ENCODE measurements around the gene TSPAN18. TPM values are rescaled to one million over a fixed set of nuclear protein-coding genes. Genes with fewer than 3 reads are reported as not detected.

The TSPAN18 gene
- total RNA-seq, 2 donors from 2014 or later, result 2.0 to 7.7 TPM

DNA sequence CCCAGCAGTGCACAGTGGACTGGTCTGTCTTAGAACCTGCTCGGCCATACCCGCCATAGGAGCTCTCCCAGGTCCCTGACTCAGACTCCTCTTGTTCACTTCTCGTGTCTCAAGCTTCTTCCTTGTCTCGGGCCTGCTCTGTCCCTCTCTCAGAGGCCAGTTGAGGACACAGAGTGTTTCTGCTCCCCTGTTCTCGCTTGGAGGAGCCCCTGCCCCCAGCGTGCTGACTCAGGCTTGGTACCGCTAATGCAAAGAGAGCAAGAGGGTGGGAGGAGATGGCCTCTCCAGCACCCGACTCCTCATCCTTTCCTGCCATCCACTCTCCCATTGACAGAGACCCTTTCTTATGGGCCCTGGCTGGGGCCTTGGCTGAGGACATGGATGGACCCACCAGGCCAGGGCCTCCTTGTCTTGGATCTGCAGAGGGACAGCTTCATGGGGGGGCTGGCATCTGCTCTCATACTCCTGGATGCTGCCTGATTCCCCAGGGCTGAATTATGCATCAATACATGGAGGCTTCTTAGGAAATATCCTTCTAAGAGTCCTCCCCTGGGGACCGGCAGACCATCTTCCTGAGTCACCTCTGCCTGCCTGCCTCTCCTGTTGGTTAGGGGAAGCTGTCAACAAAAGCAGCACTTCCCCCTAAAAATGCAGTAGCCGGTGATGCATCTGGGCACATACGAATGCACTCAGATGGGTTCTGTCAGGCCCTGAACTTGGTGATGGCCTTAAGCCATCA, 15.9 kb downstream of the TSPAN18 start:
- Histone ChIP-seq H3K9me3 (no peaks in the 10 kb centered on the region), H3K4me1 (ENCODE audit: control insufficient read depth in 1 of 2, low read depth in 2 of 2) (peaks cover 0 to 11% of the 10 kb centered on the region in 2 donors), H3K4me3 (no peak overlapping the region), H3K36me3 (no peaks in the 10 kb centered on the region), H3K27ac (no peak overlapping the region), H3K27me3 (replicated peaks; ENCODE audit: insufficient read depth) (no peaks in the 10 kb centered on the region)
- TF ChIP-seq, protein P1, sequence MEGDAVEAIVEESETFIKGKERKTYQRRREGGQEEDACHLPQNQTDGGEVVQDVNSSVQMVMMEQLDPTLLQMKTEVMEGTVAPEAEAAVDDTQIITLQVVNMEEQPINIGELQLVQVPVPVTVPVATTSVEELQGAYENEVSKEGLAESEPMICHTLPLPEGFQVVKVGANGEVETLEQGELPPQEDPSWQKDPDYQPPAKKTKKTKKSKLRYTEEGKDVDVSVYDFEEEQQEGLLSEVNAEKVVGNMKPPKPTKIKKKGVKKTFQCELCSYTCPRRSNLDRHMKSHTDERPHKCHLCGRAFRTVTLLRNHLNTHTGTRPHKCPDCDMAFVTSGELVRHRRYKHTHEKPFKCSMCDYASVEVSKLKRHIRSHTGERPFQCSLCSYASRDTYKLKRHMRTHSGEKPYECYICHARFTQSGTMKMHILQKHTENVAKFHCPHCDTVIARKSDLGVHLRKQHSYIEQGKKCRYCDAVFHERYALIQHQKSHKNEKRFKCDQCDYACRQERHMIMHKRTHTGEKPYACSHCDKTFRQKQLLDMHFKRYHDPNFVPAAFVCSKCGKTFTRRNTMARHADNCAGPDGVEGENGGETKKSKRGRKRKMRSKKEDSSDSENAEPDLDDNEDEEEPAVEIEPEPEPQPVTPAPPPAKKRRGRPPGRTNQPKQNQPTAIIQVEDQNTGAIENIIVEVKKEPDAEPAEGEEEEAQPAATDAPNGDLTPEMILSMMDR (IDR thresholded peaks at IDR 0.05), result no peak
- DNase-seq (ENCODE audit: low spot score), result no peak
- ATAC-seq (ENCODE audit: insufficient number of reproducible peaks, low FRiP score, low read depth), result no peak

GRCh38 chr11:44743326-44743725, 16.6 kb downstream of the TSPAN18 start:
- H3K27me3 ChIP-seq (replicated peaks; ENCODE audit: insufficient read depth), result no peaks in the 10 kb centered on the region
- DNase-seq (ENCODE audit: low spot score), result no peak

DNA sequence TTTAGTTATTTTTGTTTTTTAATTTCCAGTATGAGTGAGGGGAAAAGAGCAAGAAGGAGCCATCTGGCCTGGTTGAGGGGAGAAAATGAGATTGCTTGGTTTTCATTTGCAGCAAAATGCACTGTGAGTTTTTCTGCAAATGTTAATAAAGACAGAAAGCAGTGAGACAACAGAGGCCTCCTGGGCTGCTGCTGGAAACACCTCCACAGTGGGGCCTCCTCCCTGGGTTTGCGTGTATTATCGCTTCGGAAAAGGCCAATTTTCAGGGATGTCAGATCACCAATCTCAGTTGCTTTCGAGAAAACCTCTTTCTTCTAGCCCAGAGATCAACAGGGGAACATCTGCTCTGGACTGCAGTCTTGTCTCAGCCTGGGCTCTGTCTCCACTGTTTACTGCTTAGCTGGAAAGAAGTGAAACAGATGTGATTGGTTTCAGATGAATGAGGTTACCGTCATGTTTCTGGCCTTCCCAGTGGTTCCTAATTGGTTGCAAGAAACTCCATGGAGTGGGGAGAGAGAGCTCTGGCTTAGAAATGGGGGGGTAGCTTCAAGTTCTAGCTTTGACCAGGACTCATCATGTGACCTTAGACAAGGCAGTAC, 17.3 kb downstream of the TSPAN18 start:
- TF ChIP-seq, protein P1 (IDR thresholded peaks at IDR 0.05), result no peak
- Histone ChIP-seq H3K9me3 (no peaks in the 10 kb centered on the region), H3K4me3 (no peak overlapping the region), H3K4me1 (ENCODE audit: control insufficient read depth in 1 of 2, low read depth in 2 of 2) (peaks cover 0 to 12% of the 10 kb centered on the region in 2 donors), H3K27me3 (replicated peaks; ENCODE audit: insufficient read depth) (no peaks in the 10 kb centered on the region), H3K27ac (no peak overlapping the region), H3K36me3 (no peaks in the 10 kb centered on the region)
- ATAC-seq (ENCODE audit: insufficient number of reproducible peaks, low FRiP score, low read depth), result no peak
- DNase-seq (ENCODE audit: low spot score), result no peak

More at GRCh38 chr11:44743326-44743725, 16.6 kb downstream of the TSPAN18 start:
- no peaks in the 10 kb centered on the region for H3K36me3 ChIP-seq
- TF ChIP-seq, protein P1 (IDR thresholded peaks at IDR 0.05), result no peak
- H3K27ac ChIP-seq, result no peak overlapping the region
- ATAC-seq (ENCODE audit: insufficient number of reproducible peaks, low FRiP score, low read depth), result no peak
- no peaks in the 10 kb centered on the region for H3K9me3 ChIP-seq
- no peak overlapping the region for H3K4me3 ChIP-seq
- peaks cover 0 to 12% of the 10 kb centered on the region in 2 donors for H3K4me1 ChIP-seq (ENCODE audit: control insufficient read depth in 1 of 2, low read depth in 2 of 2)

GRCh38 chr11:44746894-44747293, 20.1 kb downstream of the TSPAN18 start:
- Histone ChIP-seq H3K27me3 (replicated peaks; ENCODE audit: insufficient read depth) (no peaks in the 10 kb centered on the region), H3K4me3 (no peak overlapping the region), H3K9me3 (no peaks in the 10 kb centered on the region), H3K36me3 (no peaks in the 10 kb centered on the region), H3K4me1 (ENCODE audit: control insufficient read depth in 1 of 2, low read depth in 2 of 2) (peaks cover 8 to 27% of the 10 kb centered on the region in 2 donors), H3K27ac (no peak overlapping the region)
- ATAC-seq (ENCODE audit: insufficient number of reproducible peaks, low FRiP score, low read depth) (no peak), DNase-seq (ENCODE audit: low spot score) (no peak)
- TF ChIP-seq, protein P1 (IDR thresholded peaks at IDR 0.05), result no peak

DNA sequence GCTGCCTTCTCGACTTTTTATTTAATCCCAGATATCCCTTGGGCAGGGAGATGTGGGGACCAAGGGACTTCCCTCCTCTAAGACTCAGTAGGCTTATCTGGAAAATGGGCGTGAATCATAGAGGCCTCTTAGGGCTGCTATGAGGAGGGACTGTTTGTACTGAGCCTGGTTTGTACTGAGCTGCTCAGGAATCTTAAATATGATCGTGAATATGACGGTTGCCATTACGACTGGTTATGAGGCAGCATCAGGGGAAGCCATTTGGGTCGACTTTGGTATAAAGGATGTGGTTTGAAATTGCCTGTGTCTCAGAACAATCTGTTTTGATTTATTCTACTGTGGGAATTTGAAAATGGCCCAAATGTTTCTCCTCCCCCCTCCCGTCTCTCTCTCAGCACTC, 20.6 kb downstream of the TSPAN18 start:
- Histone ChIP-seq H3K27ac (no peak overlapping the region), H3K36me3 (no peaks in the 10 kb centered on the region), H3K4me1 (ENCODE audit: control insufficient read depth in 1 of 2, low read depth in 2 of 2) (peaks cover 9 to 31% of the 10 kb centered on the region in 2 donors), H3K4me3 (no peak overlapping the region), H3K27me3 (replicated peaks; ENCODE audit: insufficient read depth) (no peaks in the 10 kb centered on the region), H3K9me3 (no peaks in the 10 kb centered on the region)
- TF ChIP-seq, protein P1 (IDR thresholded peaks at IDR 0.05), result no peak
- no peak for ATAC-seq (ENCODE audit: insufficient number of reproducible peaks, low FRiP score, low read depth)
- no peak for DNase-seq (ENCODE audit: low spot score)
